Measurements from ENCODE around the gene SLC15A4. TPM values are rescaled to one million over a fixed set of nuclear protein-coding genes. Genes with fewer than 3 reads are reported as not detected.

Gene SLC15A4
- total RNA-seq, 1 experiment from 2014 or later = 51.6 TPM

- H3K27ac ChIP-seq = no peak overlapping the region
- DNase-seq (ENCODE audit: low read depth in 1 of 2, low spot score in 2 of 2) = no peak
Observed at GRCh38 chr12:128800606-128801005, 23.2 kb downstream of the SLC15A4 start.

GRCh38 chr12:128798571-128799341 is 25.0 kb downstream of the SLC15A4 start:
- Histone ChIP-seq H3K9me3 (replicated peaks) (no peaks in the 10 kb centered on the region), H3K27me3 (replicated peaks) (no peaks in the 10 kb centered on the region), H3K36me3 (peaks cover 85% of the 10 kb centered on the region), H3K4me1 (replicated peaks) (peaks cover 56% of the 10 kb centered on the region), H3K27ac (peak overlapping the region; percentile 99), H3K4me3 (no peak overlapping the region)
- DNase-seq (ENCODE audit: low read depth in 1 of 2, low spot score in 2 of 2) = no peak

More at GRCh38 chr12:128800606-128801005, 23.2 kb downstream of the SLC15A4 start:
- no peak overlapping the region for H3K4me3 ChIP-seq
- peaks cover 84% of the 10 kb centered on the region for H3K36me3 ChIP-seq
- H3K27me3 ChIP-seq (replicated peaks) = no peaks in the 10 kb centered on the region
- H3K9me3 ChIP-seq (replicated peaks) = no peaks in the 10 kb centered on the region
- peaks cover 47% of the 10 kb centered on the region for H3K4me1 ChIP-seq (replicated peaks)

GRCh38 chr12:128797119-128798118 is 26.3 kb downstream of the SLC15A4 start:
- H3K9me3 ChIP-seq (replicated peaks) = no peaks in the 10 kb centered on the region
- no peaks in the 10 kb centered on the region for H3K27me3 ChIP-seq (replicated peaks)
- H3K4me3 ChIP-seq = peak overlapping the region; percentile 3; the same call in 1 of the 2 replicates
- peaks cover 87% of the 10 kb centered on the region for H3K36me3 ChIP-seq
- DNase-seq (ENCODE audit: low read depth in 1 of 2, low spot score in 2 of 2) = peak; percentile 89 to 95
- H3K4me1 ChIP-seq (replicated peaks) = peaks cover 51% of the 10 kb centered on the region
- H3K27ac ChIP-seq = peak overlapping the region; percentile 99

DNA sequence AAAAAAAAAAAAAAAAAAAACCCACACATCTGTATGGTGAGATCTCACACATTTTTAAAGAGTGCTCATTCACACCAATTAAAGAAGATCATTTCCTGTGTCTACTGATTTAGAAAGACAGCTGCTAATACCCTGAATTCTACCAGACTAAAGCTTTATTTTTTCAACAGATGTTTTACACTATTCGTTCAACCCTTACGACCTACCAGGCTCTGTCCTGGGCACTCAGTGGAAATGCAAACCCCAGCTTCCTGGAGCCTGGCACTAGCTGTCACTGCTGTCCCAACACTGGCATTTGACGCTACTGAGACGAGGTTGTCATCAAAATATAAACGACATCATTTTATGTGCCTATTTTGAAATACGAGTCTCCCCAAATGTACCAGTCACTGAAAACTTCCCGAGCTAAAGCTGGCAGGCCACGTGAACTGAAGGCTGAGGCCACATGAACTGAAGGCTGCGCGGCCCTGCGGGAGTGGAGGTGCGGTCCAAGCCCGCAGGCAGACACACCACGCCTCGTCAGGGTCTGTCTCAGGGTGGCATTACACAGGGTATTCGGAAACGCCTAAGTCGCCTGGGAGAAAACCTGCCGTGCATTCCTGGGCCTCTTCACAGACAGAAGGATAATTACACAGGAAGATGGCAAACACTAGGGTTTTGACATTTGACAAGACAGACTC is 27.2 kb downstream of the SLC15A4 start:
- Histone ChIP-seq H3K4me3 (no peak overlapping the region; the same call in 1 of the 2 replicates), H3K27me3 (replicated peaks) (no peaks in the 10 kb centered on the region), H3K9me3 (replicated peaks) (no peaks in the 10 kb centered on the region), H3K36me3 (peaks cover 87% of the 10 kb centered on the region), H3K4me1 (replicated peaks) (peaks cover 46% of the 10 kb centered on the region), H3K27ac (peak overlapping the region; percentile 99)
- DNase-seq (ENCODE audit: low read depth in 1 of 2, low spot score in 2 of 2) = peak in 1 of 2 experiments; percentile 68

- H3K36me3 ChIP-seq = peaks cover 85% of the 10 kb centered on the region
- H3K4me3 ChIP-seq = no peak overlapping the region
- no peaks in the 10 kb centered on the region for H3K27me3 ChIP-seq (replicated peaks)
- H3K4me1 ChIP-seq (replicated peaks) = peaks cover 47% of the 10 kb centered on the region
- H3K9me3 ChIP-seq (replicated peaks) = no peaks in the 10 kb centered on the region
- H3K27ac ChIP-seq = peak overlapping the region; percentile 99
- DNase-seq (ENCODE audit: low read depth in 1 of 2, low spot score in 2 of 2) = peak; percentile 72 to 82
Observed at GRCh38 chr12:128795530-128796361, 28.0 kb downstream of the SLC15A4 start.

DNA sequence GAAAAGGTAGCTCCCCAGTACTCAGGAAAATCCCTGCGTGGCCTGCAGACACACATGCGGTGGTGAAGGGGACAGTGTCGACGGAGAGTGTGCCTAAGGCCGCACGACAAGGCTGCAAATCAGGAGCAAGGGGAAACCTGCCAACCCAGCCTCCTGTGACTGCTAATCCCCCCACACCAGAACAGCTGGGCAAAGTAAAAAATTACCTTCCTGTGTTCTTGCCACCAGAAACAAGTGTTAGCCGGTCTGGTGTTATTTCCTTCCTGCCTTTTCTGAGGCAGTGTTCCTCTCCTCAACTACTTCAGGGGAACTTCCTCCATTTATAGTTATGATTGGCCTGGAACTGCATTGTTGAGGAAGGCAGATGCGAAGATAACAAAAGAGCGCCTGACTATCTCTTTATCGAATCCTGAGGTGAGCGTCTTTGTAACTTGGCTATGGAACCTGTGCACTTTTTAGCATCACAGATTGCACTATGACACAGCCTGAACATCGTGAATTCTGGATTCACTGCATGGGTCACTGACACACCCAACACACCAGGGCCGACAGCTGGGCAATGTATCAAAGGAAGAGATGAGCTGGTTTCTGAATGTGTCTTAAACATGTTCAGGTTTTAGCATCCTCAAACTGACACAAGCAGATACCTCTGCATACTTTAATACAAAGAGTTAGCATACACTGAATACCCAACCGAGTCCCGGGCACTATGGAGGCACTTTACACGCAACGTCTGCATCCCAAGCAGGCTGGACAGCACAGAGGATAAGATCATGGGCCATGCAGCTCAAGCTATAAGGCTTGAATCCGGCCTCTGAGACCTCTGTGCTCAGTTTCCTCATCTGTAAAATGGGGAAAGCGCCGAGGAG is 28.9 kb downstream of the SLC15A4 start:
- Histone ChIP-seq H3K27me3 (replicated peaks) (no peaks in the 10 kb centered on the region), H3K4me3 (no peak overlapping the region), H3K4me1 (replicated peaks) (peaks cover 53% of the 10 kb centered on the region), H3K27ac (no peak overlapping the region; the same call in 1 of the 2 replicates), H3K9me3 (replicated peaks) (no peaks in the 10 kb centered on the region), H3K36me3 (peaks cover 80% of the 10 kb centered on the region)
- no peak for DNase-seq (ENCODE audit: low read depth in 1 of 2, low spot score in 2 of 2)

GRCh38 chr12:128793701-128794100 is 30.1 kb downstream of the SLC15A4 start:
- no peak overlapping the region for H3K27ac ChIP-seq
- H3K4me1 ChIP-seq (replicated peaks) = peaks cover 58% of the 10 kb centered on the region
- DNase-seq (ENCODE audit: low read depth in 1 of 2, low spot score in 2 of 2) = no peak
- no peaks in the 10 kb centered on the region for H3K27me3 ChIP-seq (replicated peaks)
- no peak overlapping the region for H3K4me3 ChIP-seq
- no peaks in the 10 kb centered on the region for H3K9me3 ChIP-seq (replicated peaks)
- peaks cover 68% of the 10 kb centered on the region for H3K36me3 ChIP-seq

DNA sequence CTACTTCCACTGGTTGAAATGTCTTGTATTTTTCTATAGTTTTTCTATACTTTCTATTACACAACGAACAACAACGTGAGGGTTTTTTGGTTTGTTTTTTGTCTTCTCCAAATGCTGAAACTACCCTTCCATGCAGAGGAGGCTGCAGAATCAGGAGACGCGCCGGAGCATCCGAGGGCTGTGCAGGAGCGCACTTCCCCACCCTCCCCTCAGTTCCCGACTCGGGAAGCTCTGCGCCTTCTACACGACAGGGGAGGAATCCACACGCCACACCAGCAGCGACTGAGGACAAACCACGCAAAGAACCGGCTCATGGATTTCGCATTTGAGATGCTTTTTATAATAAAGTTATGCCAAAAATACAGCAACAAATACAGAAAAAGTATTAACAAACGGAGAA is 30.9 kb downstream of the SLC15A4 start:
- H3K4me1 ChIP-seq (replicated peaks) = peaks cover 56% of the 10 kb centered on the region
- no peak for DNase-seq (ENCODE audit: low read depth in 1 of 2, low spot score in 2 of 2)
- no peak overlapping the region for H3K27ac ChIP-seq

GRCh38 chr12:128792398-128792797 is 31.4 kb downstream of the SLC15A4 start:
- Histone ChIP-seq H3K9me3 (replicated peaks) (no peaks in the 10 kb centered on the region), H3K4me3 (no peak overlapping the region), H3K4me1 (replicated peaks) (peaks cover 52% of the 10 kb centered on the region), H3K36me3 (peaks cover 58% of the 10 kb centered on the region), H3K27ac (no peak overlapping the region), H3K27me3 (replicated peaks) (no peaks in the 10 kb centered on the region)
- DNase-seq (ENCODE audit: low read depth in 1 of 2, low spot score in 2 of 2) = no peak

More for the DNA sequence above, 30.9 kb downstream of the SLC15A4 start:
- Histone ChIP-seq H3K27me3 (replicated peaks) (no peaks in the 10 kb centered on the region), H3K36me3 (peaks cover 60% of the 10 kb centered on the region), H3K9me3 (replicated peaks) (no peaks in the 10 kb centered on the region), H3K4me3 (no peak overlapping the region)

- Histone ChIP-seq H3K4me1 (replicated peaks) (peaks cover 45% of the 10 kb centered on the region), H3K9me3 (replicated peaks) (no peaks in the 10 kb centered on the region), H3K27ac (no peak overlapping the region), H3K27me3 (replicated peaks) (no peaks in the 10 kb centered on the region), H3K4me3 (no peak overlapping the region), H3K36me3 (peaks cover 53% of the 10 kb centered on the region)
- DNase-seq (ENCODE audit: low read depth in 1 of 2, low spot score in 2 of 2) = no peak
Observed at GRCh38 chr12:128791395-128792322, 32.1 kb downstream of the SLC15A4 start.

DNA sequence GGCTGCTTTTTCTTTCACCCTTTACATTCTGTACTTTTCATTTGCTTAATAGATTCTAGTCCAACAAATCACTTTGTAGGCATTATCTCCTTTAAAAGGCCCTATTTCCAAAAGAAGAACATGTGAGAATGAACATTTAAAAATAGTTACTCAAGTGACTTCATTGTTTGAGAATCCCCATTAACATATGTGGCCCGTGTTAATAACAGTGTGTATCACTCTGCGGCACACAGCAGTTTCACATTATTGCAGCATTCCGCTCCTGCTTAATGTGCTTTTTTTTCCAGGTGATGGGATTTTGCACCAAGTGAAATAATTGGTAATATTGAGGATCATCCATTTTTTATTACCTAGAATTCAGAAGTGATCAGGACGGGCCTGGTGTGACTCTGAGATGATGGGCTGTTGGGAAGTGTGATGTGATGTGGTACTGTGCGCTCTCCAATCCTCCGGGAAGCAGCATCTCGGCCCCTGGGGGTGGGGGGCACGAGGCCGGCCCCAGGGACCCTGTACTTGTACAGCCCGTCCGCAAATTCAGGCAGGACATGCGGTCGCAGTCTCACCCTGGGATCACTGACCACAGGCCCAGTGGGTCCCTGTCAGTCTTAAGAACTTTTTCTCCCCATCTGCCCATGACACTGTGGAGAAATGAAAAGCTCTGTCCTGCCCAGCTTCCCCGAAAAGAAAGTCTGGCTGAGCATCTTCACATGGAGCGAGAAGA is 32.9 kb downstream of the SLC15A4 start:
- peaks cover 50% of the 10 kb centered on the region for H3K36me3 ChIP-seq
- H3K27ac ChIP-seq = no peak overlapping the region
- no peak for DNase-seq (ENCODE audit: low read depth in 1 of 2, low spot score in 2 of 2)
- H3K9me3 ChIP-seq (replicated peaks) = no peaks in the 10 kb centered on the region
- H3K4me1 ChIP-seq (replicated peaks) = peaks cover 37% of the 10 kb centered on the region
- H3K27me3 ChIP-seq (replicated peaks) = no peaks in the 10 kb centered on the region
- no peak overlapping the region for H3K4me3 ChIP-seq

Data from SJSA1 (cell line).